Panc1 (cell line): ENCODE results near the gene STK39.

Experiments used
- CTCF ChIP-seq: fragments of 450-650 bp; IDR thresholded peaks from 2 replicates; pipeline ENCODE4 v1.5.1; 2017; ENCODE audit warnings: mild to moderate bottlenecking
- POLR2AphosphoS5 ChIP-seq: IDR thresholded peaks from 2 replicates; pipeline ENCODE4 v1.6.1; 2012; ENCODE audit warnings: mild to moderate bottlenecking, low read depth, low read length, moderate library complexity
- REST ChIP-seq, 2 experiments: IDR thresholded peaks; 2 replicates each; pipeline ENCODE4 v1.6.1; 2011 to 2012; ENCODE audit warnings: low read depth in 2 of 2, control low read depth in 1 of 2, low read length in 1 of 2, mild to moderate bottlenecking in 1 of 2, moderate library complexity in 1 of 2; ENCODE audit not compliant: insufficient read depth in 1 of 2

GRCh38 chr2:168060986-168061750, 186.2 kb downstream of the STK39 start:
- no peak for TF ChIP-seq CTCF
- TF ChIP-seq POLR2AphosphoS5: no peak
- no peak for TF ChIP-seq REST (IDR thresholded peaks at IDR 0.05; ENCODE audit: insufficient read depth in 1 of 2, low read depth in 2 of 2, low read length in 1 of 2)
